Stimulated activated CD4-positive, alpha-beta T cell treated with anti-CD3 and anti-CD28 coated beads, Interleukin-15, amount 100 ng/mL, for 24 hours (primary cell): ENCODE results near the gene SLC25A10.

Experiments used
- DNase-seq: peaks from one replicate; pipeline ENCODE4 v3.0.0-alpha.2; 2020

SLC25A10 gene

GRCh38 chr17:81706757-81707624, 5.1 kb upstream of the SLC25A10 start:
- DNase-seq: peak; percentile 4

- DNase-seq: no peak
Observed at GRCh38 chr17:81707725-81708646, 4.1 kb upstream of the SLC25A10 start.

- no peak for DNase-seq
Observed at GRCh38 chr17:81708739-81709185, 3.3 kb upstream of the SLC25A10 start.

GRCh38 chr17:81710514-81711308, 1.4 kb upstream of the SLC25A10 start:
- peak; percentile 43 for DNase-seq

GRCh38 chr17:81712468-81713003, 452 bp downstream of the SLC25A10 start:
- DNase-seq: no peak

- no peak for DNase-seq
Observed at GRCh38 chr17:81713004-81713555, 996 bp downstream of the SLC25A10 start.

GRCh38 chr17:81713556-81714411, 1.7 kb downstream of the SLC25A10 start:
- DNase-seq: no peak

GRCh38 chr17:81714412-81715106, 2.5 kb downstream of the SLC25A10 start:
- DNase-seq: peak; percentile 3

- DNase-seq: no peak
Observed at GRCh38 chr17:81715107-81715871, 3.2 kb downstream of the SLC25A10 start.

GRCh38 chr17:81715872-81716673, 4.0 kb downstream of the SLC25A10 start:
- DNase-seq: peak; percentile 1

GRCh38 chr17:81716674-81716996, 4.6 kb downstream of the SLC25A10 start:
- DNase-seq: no peak

GRCh38 chr17:81717049-81717765, 5.1 kb downstream of the SLC25A10 start:
- DNase-seq: peak; percentile 2

- no peak for DNase-seq
Observed at GRCh38 chr17:81717766-81718089, 5.6 kb downstream of the SLC25A10 start.

GRCh38 chr17:81719410-81720266, 7.6 kb downstream of the SLC25A10 start:
- peak; percentile 4 for DNase-seq

GRCh38 chr17:81720267-81721071, 8.4 kb downstream of the SLC25A10 start:
- peak; percentile 2 for DNase-seq
